ENCODE data around the gene RPS24. TPM values are rescaled to one million over a fixed set of nuclear protein-coding genes. Genes with fewer than 3 reads are reported as not detected.

The RPS24 gene
- total and polyA plus RNA-seq, 4 donors = 314 to 1,104 (median 812) TPM

- Histone ChIP-seq H3K27me3 (ENCODE audit: control insufficient read depth in 4 of 4, insufficient read depth in 4 of 4, low read length in 3 of 4) (no peaks in the 10 kb centered on the region), H3K27ac (ENCODE audit: low read depth in 1 of 2, low read length in 2 of 2) (no peak overlapping the region), H3K9me3 (ENCODE audit: control insufficient read depth in 4 of 4, low read length in 3 of 4) (no peaks in the 10 kb centered on the region), H3K4me1 (ENCODE audit: control insufficient read depth in 4 of 4, insufficient read depth in 4 of 4, low read length in 3 of 4) (no peaks in the 10 kb centered on the region), H3K4me3 (ENCODE audit: low read depth in 1 of 3, low read length in 3 of 3) (no peak overlapping the region), H3K9ac (ENCODE audit: low read depth in 1 of 2, low read length in 2 of 2) (no peak overlapping the region), H3K36me3 (ENCODE audit: control insufficient read depth in 4 of 4, insufficient read depth in 3 of 4, low read depth in 1 of 4, low read length in 3 of 4) (no peaks in the 10 kb centered on the region)
- no peak for DNase-seq (ENCODE audit: low spot score)
- TF ChIP-seq ZBTB33 (IDR thresholded peaks at IDR 0.05) (no peak), RAD21 (IDR thresholded peaks at IDR 0.05) (no peak), MAX (IDR thresholded peaks at IDR 0.05) (no peak), RXRA (IDR thresholded peaks at IDR 0.05) (no peak), NR2F2 (IDR thresholded peaks at IDR 0.05) (no peak), HNF4G (IDR thresholded peaks at IDR 0.05) (no peak), EGR1 (IDR thresholded peaks at IDR 0.05; ENCODE audit: low read depth in 2 of 2) (no peak), JUND (IDR thresholded peaks at IDR 0.05) (no peak), TAF1 (conservative IDR thresholded peaks at IDR 0.05) (no peak), YY1 (IDR thresholded peaks at IDR 0.05) (no peak), REST (IDR thresholded peaks at IDR 0.05) (no peak), FOXA1 (IDR thresholded peaks at IDR 0.05) (no peak), HNF4A (conservative IDR thresholded peaks at IDR 0.05) (no peak), SP1 (IDR thresholded peaks at IDR 0.05) (no peak), ATF3 (IDR thresholded peaks at IDR 0.05) (no peak), CTCF (IDR thresholded peaks at IDR 0.05; ENCODE audit: low read depth, low read length, missing input control) (no peak), FOXA2 (IDR thresholded peaks at IDR 0.05) (no peak), GABPA (IDR thresholded peaks at IDR 0.05 in 1 of 2, conservative IDR thresholded peaks at IDR 0.05 in 1 of 2) (no peak)
- WGBS = 86% methylated on average over 2 of the region's 2 CpGs
Measured at GRCh38 chr10:78065611-78066010, 31.9 kb downstream of the RPS24 start.
